HL-60 (cell line): ENCODE results near the gene MAGOHB.

ENCODE experiments used
- POLR2AphosphoS5 ChIP-seq: IDR thresholded peaks from 2 replicates; pipeline ENCODE4 v1.6.1; 2012; ENCODE audit warnings: low read depth
- TF ChIP-seq, protein P1 (sequence below): IDR thresholded peaks from one replicate; pipeline ENCODE4 v1.5.1; 2011; ENCODE audit warnings: low read length, control low read depth, inconsistent platforms; ENCODE audit not compliant: insufficient read depth
- TF ChIP-seq, protein P2 (sequence below): IDR thresholded peaks from 2 replicates; pipeline ENCODE4 v1.6.1; 2012; ENCODE audit warnings: low read depth; ENCODE audit not compliant: insufficient replicate concordance

DNA sequence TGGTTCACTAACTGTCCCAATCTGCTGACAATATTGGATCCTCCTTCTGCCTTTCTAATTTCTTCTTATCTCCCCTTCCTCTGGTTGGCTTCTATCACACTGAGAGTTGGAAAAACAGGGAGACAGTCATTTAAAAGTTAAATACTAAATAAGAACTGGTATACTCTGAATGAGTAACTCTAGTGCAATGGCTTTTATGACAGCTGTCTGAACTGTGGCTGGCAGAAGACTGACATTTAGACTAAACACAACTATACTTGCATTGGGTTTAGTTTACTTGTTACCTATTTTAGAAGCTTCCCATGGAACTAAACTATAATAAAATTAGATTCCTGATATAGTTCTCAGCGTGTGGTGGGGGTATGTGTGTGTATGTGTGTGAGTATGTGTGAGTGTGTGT lies 7.9 kb upstream of the MAGOHB start:
- TF ChIP-seq, protein P1, sequence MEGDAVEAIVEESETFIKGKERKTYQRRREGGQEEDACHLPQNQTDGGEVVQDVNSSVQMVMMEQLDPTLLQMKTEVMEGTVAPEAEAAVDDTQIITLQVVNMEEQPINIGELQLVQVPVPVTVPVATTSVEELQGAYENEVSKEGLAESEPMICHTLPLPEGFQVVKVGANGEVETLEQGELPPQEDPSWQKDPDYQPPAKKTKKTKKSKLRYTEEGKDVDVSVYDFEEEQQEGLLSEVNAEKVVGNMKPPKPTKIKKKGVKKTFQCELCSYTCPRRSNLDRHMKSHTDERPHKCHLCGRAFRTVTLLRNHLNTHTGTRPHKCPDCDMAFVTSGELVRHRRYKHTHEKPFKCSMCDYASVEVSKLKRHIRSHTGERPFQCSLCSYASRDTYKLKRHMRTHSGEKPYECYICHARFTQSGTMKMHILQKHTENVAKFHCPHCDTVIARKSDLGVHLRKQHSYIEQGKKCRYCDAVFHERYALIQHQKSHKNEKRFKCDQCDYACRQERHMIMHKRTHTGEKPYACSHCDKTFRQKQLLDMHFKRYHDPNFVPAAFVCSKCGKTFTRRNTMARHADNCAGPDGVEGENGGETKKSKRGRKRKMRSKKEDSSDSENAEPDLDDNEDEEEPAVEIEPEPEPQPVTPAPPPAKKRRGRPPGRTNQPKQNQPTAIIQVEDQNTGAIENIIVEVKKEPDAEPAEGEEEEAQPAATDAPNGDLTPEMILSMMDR: no peak
- TF ChIP-seq, protein P2, sequence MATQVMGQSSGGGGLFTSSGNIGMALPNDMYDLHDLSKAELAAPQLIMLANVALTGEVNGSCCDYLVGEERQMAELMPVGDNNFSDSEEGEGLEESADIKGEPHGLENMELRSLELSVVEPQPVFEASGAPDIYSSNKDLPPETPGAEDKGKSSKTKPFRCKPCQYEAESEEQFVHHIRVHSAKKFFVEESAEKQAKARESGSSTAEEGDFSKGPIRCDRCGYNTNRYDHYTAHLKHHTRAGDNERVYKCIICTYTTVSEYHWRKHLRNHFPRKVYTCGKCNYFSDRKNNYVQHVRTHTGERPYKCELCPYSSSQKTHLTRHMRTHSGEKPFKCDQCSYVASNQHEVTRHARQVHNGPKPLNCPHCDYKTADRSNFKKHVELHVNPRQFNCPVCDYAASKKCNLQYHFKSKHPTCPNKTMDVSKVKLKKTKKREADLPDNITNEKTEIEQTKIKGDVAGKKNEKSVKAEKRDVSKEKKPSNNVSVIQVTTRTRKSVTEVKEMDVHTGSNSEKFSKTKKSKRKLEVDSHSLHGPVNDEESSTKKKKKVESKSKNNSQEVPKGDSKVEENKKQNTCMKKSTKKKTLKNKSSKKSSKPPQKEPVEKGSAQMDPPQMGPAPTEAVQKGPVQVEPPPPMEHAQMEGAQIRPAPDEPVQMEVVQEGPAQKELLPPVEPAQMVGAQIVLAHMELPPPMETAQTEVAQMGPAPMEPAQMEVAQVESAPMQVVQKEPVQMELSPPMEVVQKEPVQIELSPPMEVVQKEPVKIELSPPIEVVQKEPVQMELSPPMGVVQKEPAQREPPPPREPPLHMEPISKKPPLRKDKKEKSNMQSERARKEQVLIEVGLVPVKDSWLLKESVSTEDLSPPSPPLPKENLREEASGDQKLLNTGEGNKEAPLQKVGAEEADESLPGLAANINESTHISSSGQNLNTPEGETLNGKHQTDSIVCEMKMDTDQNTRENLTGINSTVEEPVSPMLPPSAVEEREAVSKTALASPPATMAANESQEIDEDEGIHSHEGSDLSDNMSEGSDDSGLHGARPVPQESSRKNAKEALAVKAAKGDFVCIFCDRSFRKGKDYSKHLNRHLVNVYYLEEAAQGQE: no peak
- no peak for TF ChIP-seq POLR2AphosphoS5
